Breast epithelium (tissue), 3 donors: ENCODE measurements around the gene PLA2G4D.

Experiments used
- CTCF ChIP-seq, 3 donors: fragments of 450-650 bp; IDR thresholded peaks; one replicate each; pipeline ENCODE4 v1.5.1; 2016 to 2017; ENCODE audit warnings: antibody characterized with exemption in 3 of 3, mild to moderate bottlenecking in 3 of 3, moderate library complexity in 3 of 3
- POLR2AphosphoS5 ChIP-seq, 3 donors: sonication (generic); formaldehyde crosslinking; IDR thresholded peaks; one replicate each; pipeline ENCODE4 v1.6.1; 2017; ENCODE audit warnings: antibody characterized with exemption in 3 of 3

- no peak for TF ChIP-seq CTCF (IDR thresholded peaks at IDR 0.05)
- TF ChIP-seq POLR2AphosphoS5 (IDR thresholded peaks at IDR 0.05): no peak
Measured at GRCh38 chr15:42141795-42142667, 47.7 kb upstream of the PLA2G4D start.
